GM12874 (cell line): ENCODE data around the gene SH3RF1.

Source experiments
- CTCF ChIP-seq: IDR thresholded peaks from 2 replicates; pipeline ENCODE4 v1.5.1; 2011; ENCODE audit warnings: low read depth, mild to moderate bottlenecking, control low read depth, low read length, moderate library complexity; ENCODE audit not compliant: insufficient read depth

SH3RF1 gene

GRCh38 chr4:169142391-169142790 lies 128.4 kb downstream of the SH3RF1 start:
- TF ChIP-seq CTCF, result no peak

GRCh38 chr4:169139021-169139420 lies 131.7 kb downstream of the SH3RF1 start:
- no peak for TF ChIP-seq CTCF

GRCh38 chr4:169137558-169137920 lies 133.2 kb downstream of the SH3RF1 start:
- TF ChIP-seq CTCF, result no peak

GRCh38 chr4:169136796-169137557 lies 133.8 kb downstream of the SH3RF1 start:
- TF ChIP-seq CTCF, result no peak

GRCh38 chr4:169136330-169136729 lies 134.4 kb downstream of the SH3RF1 start:
- no peak for TF ChIP-seq CTCF

GRCh38 chr4:169135776-169136175 lies 135.0 kb downstream of the SH3RF1 start:
- no peak for TF ChIP-seq CTCF

- TF ChIP-seq CTCF, result no peak
These were observed 136.8 kb downstream of the SH3RF1 start for GRCh38 chr4:169133932-169134331.
